ENCODE measurements around the gene USH2A. TPM values are rescaled to one million over a fixed set of nuclear protein-coding genes. Genes with fewer than 3 reads are reported as not detected.

USH2A gene
- total RNA-seq, 1 experiment from 2014 or later: not detected

- RAD21 ChIA-PET (ENCODE audit: low non-redundant PET in 1 of 2, low total read pairs in 2 of 2, uncharacterized antibody in 2 of 2, unreplicated experiment in 2 of 2): no interaction called here
- intact Hi-C loops (cut with micrococcal nuclease): no loop called here
- Histone ChIP-seq H2AFZ (ENCODE audit: low read depth, low read length, poor library complexity, severe bottlenecking) (no peak overlapping the region), H3K79me2 (ENCODE audit: insufficient read depth, low read length) (no peaks in the 10 kb centered on the region), H3K4me1 (ENCODE audit: control insufficient read depth in 1 of 2, insufficient read depth in 2 of 2, low read length in 2 of 2) (0 out of 4 replicates have a peak, but pooled peaks cover 0 to 9% of the 10 kb centered on the region in 2 experiments), H3K4me3 (replicated peaks in 1 of 2; ENCODE audit: low read depth in 1 of 2, low read length in 2 of 2) (no peak overlapping the region), H4K20me1 (ENCODE audit: insufficient read depth) (no peaks in the 10 kb centered on the region), H3K27me3 (ENCODE audit: insufficient read depth, low read length) (no peaks in the 10 kb centered on the region), H3K4me2 (ENCODE audit: low read length) (no peak overlapping the region), H3K9me2 (ENCODE audit: insufficient read depth) (no peaks in the 10 kb centered on the region), H3K9me3 (ENCODE audit: control insufficient read depth in 1 of 2, insufficient read depth in 1 of 2, low read depth in 1 of 2, low read length in 2 of 2) (no peaks in the 10 kb centered on the region), H3K27ac (ENCODE audit: low read depth, low read length) (no peak overlapping the region), H3K9ac (ENCODE audit: low read length) (no peak overlapping the region), H3K36me3 (ENCODE audit: control insufficient read depth in 1 of 2, insufficient read depth in 2 of 2, low read length in 2 of 2) (no peaks in the 10 kb centered on the region)
- no peak for TF ChIP-seq SP1 (IDR thresholded peaks at IDR 0.05; ENCODE audit: low read depth)
- TF ChIP-seq ELF1 (IDR thresholded peaks at IDR 0.05; ENCODE audit: borderline replicate concordance, low read depth): no peak
- TF ChIP-seq SRF (IDR thresholded peaks at IDR 0.05; ENCODE audit: low read depth): no peak
- TF ChIP-seq POLR2A (IDR thresholded peaks at IDR 0.05; ENCODE audit: borderline replicate concordance, extremely low read depth, insufficient read depth, insufficient read length): no peak
- TF ChIP-seq TCF7L2 (IDR thresholded peaks at IDR 0.05; ENCODE audit: borderline replicate concordance, extremely low read depth, insufficient read depth, insufficient read length): no peak
- TF ChIP-seq EGR1 (IDR thresholded peaks at IDR 0.05; ENCODE audit: low read depth): no peak
- TF ChIP-seq MAX (IDR thresholded peaks at IDR 0.05): no peak
- no peak for TF ChIP-seq CBX3 (IDR thresholded peaks at IDR 0.05; ENCODE audit: low read depth)
- no peak for TF ChIP-seq JUND (IDR thresholded peaks at IDR 0.05)
- TF ChIP-seq EZH2phosphoT487 (IDR thresholded peaks at IDR 0.05; ENCODE audit: borderline replicate concordance): no peak
- no peak for TF ChIP-seq CEBPB (IDR thresholded peaks at IDR 0.05; ENCODE audit: low read depth)
- no peak for TF ChIP-seq CTCF (IDR thresholded peaks at IDR 0.05 in 2 of 3, conservative IDR thresholded peaks at IDR 0.05 in 1 of 3; ENCODE audit: borderline replicate concordance in 1 of 3, insufficient read depth in 1 of 3, low read depth in 2 of 3, low read length in 2 of 3)
- TF ChIP-seq SIN3A (IDR thresholded peaks at IDR 0.05; ENCODE audit: low read depth): no peak
- TF ChIP-seq ZFX (IDR thresholded peaks at IDR 0.05): no peak
- no peak for TF ChIP-seq RAD21 (IDR thresholded peaks at IDR 0.05; ENCODE audit: low read depth)
- POLR2A ChIA-PET: no interaction called here
- CTCF ChIA-PET: no interaction called here
- BruUV-seq (replicated peaks): no TSS peak
- DNase-seq (ENCODE audit: low read depth, low spot score): no peak
- ATAC-seq: no peak
Observed at GRCh38 chr1:215842905-215843304, 580.3 kb downstream of the USH2A start.

Data from HCT116 (cell line).